Neural cell (in vitro differentiated cells): ENCODE data around the gene SULF2. TPM values are rescaled to one million over a fixed set of nuclear protein-coding genes. Genes with fewer than 3 reads are reported as not detected.

ENCODE experiments used
- H2AFZ ChIP-seq: fragments of 200-600, 300-800 bp; sonication (generic), shearing (Covaris generic); 2 replicates; pipeline ENCODE4 v1.6.0; 2014; ENCODE audit warnings: low read depth, mild to moderate bottlenecking, antibody characterized with exemption, low read length, moderate library complexity
- H3F3A ChIP-seq: fragments of 200-600 bp; shearing (Covaris generic); 2 replicates; pipeline ENCODE4 v1.6.1; 2016; ENCODE audit warnings: mild to moderate bottlenecking, moderate library complexity, mixed read lengths, antibody characterized with exemption, low read length; ENCODE audit not compliant: insufficient read depth, poor library complexity, severe bottlenecking
- H3K27ac ChIP-seq: fragments of 200-600, 300-800 bp; sonication (generic), shearing (Covaris generic); 2 replicates; pipeline ENCODE4 v1.5.1; 2014; ENCODE audit warnings: mild to moderate bottlenecking, low read length, moderate library complexity
- H3K27me3 ChIP-seq: fragments of 300-800, 200-600 bp; sonication (generic), shearing (Covaris generic); 2 replicates; pipeline ENCODE4 v1.6.0; 2014; ENCODE audit warnings: mild to moderate bottlenecking, low read depth, low read length, moderate library complexity; ENCODE audit not compliant: insufficient read depth
- H3K36me3 ChIP-seq: fragments of 300-800, 200-600 bp; sonication (generic), shearing (Covaris generic); 2 replicates; pipeline ENCODE4 v1.5.1; 2014; ENCODE audit warnings: mild to moderate bottlenecking, antibody characterized with exemption, low read length, moderate library complexity; ENCODE audit not compliant: insufficient read depth
- H3K4me2 ChIP-seq: fragments of 300-800, 200-600 bp; sonication (generic), shearing (Covaris generic); 2 replicates; pipeline ENCODE4 v1.6.0; 2014; ENCODE audit warnings: mild to moderate bottlenecking, low read length
- H3K4me3 ChIP-seq: fragments of 300-800, 200-600 bp; sonication (generic), shearing (Covaris generic); 2 replicates; pipeline ENCODE4 v1.5.1; 2014; ENCODE audit warnings: mild to moderate bottlenecking, low read length, moderate library complexity
- H3K79me2 ChIP-seq: fragments of 200-600 bp; shearing (Covaris generic); replicated peaks from 2 replicates; pipeline ENCODE4 v1.6.0; 2014; ENCODE audit warnings: mild to moderate bottlenecking, low read length, moderate library complexity; ENCODE audit not compliant: insufficient read depth
- H3K9ac ChIP-seq: fragments of 300-800, 200-600 bp; sonication (generic), shearing (Covaris generic); 2 replicates; pipeline ENCODE4 v1.6.1; 2016; ENCODE audit warnings: mild to moderate bottlenecking, low read length, mixed read lengths
- H3K9me2 ChIP-seq: fragments of 200-600 bp; shearing (Covaris generic); 2 replicates; pipeline ENCODE4 v1.6.1; 2016; ENCODE audit warnings: mild to moderate bottlenecking, low read length, mixed read lengths; ENCODE audit not compliant: insufficient read depth
- H3K9me3 ChIP-seq: fragments of 200-600, 300-800 bp; sonication (generic), shearing (Covaris generic); 2 replicates; pipeline ENCODE4 v1.6.1; 2016; ENCODE audit warnings: mild to moderate bottlenecking, mixed run types, low read length, moderate library complexity, mixed read lengths
- H4K20me1 ChIP-seq: fragments of 200-600 bp; shearing (Covaris generic); 2 replicates; pipeline ENCODE4 v1.6.1; 2016; ENCODE audit warnings: mild to moderate bottlenecking, mixed run types; ENCODE audit not compliant: insufficient read depth
- EP300 ChIP-seq: fragments of 450-650 bp; conservative IDR thresholded peaks from 2 replicates; pipeline ENCODE4 v1.6.1; 2014; ENCODE audit warnings: antibody characterized with exemption, mild to moderate bottlenecking, moderate library complexity; ENCODE audit not compliant: poor library complexity, severe bottlenecking
- EZH2 ChIP-seq: fragments of 200-600, 300-800 bp; shearing (Covaris generic), sonication (generic); IDR thresholded peaks from 2 replicates; pipeline ENCODE4 v1.6.1; 2014; ENCODE audit warnings: antibody characterized with exemption, low read length, borderline replicate concordance, mild to moderate bottlenecking; ENCODE audit not compliant: insufficient read depth, poor library complexity, severe bottlenecking
- MXI1 ChIP-seq: fragments of 450-650 bp; conservative IDR thresholded peaks from 2 replicates; pipeline ENCODE4 v1.6.1; 2014; ENCODE audit warnings: antibody characterized with exemption, mild to moderate bottlenecking; ENCODE audit not compliant: poor library complexity, severe bottlenecking
- POLR2AphosphoS5 ChIP-seq: IDR thresholded peaks from 2 replicates; pipeline ENCODE4 v1.6.1; 2012
- RAD21 ChIP-seq: fragments of 450-650 bp; conservative IDR thresholded peaks from 2 replicates; pipeline ENCODE4 v1.6.1; 2014; ENCODE audit warnings: antibody characterized with exemption, mild to moderate bottlenecking, moderate library complexity
- SMC3 ChIP-seq: fragments of 450-650 bp; conservative IDR thresholded peaks from 2 replicates; pipeline ENCODE4 v1.6.1; 2014; ENCODE audit warnings: antibody characterized with exemption, mild to moderate bottlenecking, moderate library complexity; ENCODE audit not compliant: poor library complexity
- TAF1 ChIP-seq: IDR thresholded peaks from 2 replicates; pipeline ENCODE4 v1.6.1; 2012; ENCODE audit warnings: low read depth
- polyA plus RNA-seq: library from polyadenylated mRNA; depleted of rRNA; stranded (reverse); fragments of >200 nt; gene quantifications from 2 replicates; pipeline ENCODE4 v1.2.3, GENCODE V29; 2014
- TF ChIP-seq, protein P1 (sequence below): fragments of 450-650 bp; IDR thresholded peaks from 2 replicates; pipeline ENCODE4 v1.5.1; 2014; ENCODE audit warnings: antibody characterized with exemption, mild to moderate bottlenecking, moderate library complexity; ENCODE audit not compliant: poor library complexity, severe bottlenecking
- TF ChIP-seq, protein P2 (sequence below): IDR thresholded peaks from 2 replicates; pipeline ENCODE4 v1.6.1; 2012; ENCODE audit warnings: borderline replicate concordance

The SULF2 gene
- polyA plus RNA-seq, 1 donor from 2014 or later, result 30.0 TPM

DNA sequence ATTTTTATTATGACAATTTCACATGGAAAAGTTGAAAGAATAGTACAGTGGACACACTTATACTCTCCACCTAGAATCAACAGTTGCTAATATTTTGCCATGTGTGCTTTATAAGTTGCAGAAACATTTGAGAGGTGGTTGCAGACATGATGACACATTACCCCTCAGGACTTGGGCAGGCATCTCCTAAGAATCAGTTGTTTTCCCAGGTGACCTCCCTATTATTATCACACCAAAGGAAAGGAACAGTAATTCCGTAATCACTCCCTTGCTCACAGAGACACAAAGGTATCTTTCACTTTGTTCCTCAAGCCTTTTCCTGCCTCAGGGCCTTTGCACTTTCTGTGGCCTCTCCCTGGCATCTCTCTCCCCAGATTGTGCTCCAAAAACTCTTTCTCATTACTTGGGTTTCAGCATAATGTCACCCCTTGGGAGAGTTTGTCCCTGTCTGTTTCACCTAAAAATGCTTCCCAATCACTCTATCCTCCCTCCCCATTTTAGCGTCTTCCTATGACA, 5.9 kb upstream of the SULF2 start:
- H3K79me2 ChIP-seq, result no peaks in the 10 kb centered on the region
- no peaks in the 10 kb centered on the region for H3K9me2 ChIP-seq
- no peaks in the 10 kb centered on the region for H3K9me3 ChIP-seq
- H3K9ac ChIP-seq, result no peak overlapping the region
- H3K27me3 ChIP-seq, result no peaks in the 10 kb centered on the region
- TF ChIP-seq EP300, result no peak
- no peak for TF ChIP-seq SMC3
- TF ChIP-seq RAD21, result no peak
- no peak for TF ChIP-seq EZH2
- H3K4me2 ChIP-seq, result no peak overlapping the region
- no peaks in the 10 kb centered on the region for H3F3A ChIP-seq
- H3K27ac ChIP-seq, result no peak overlapping the region
- no peaks in the 10 kb centered on the region for H4K20me1 ChIP-seq
- no peak overlapping the region for H3K4me3 ChIP-seq
- H2AFZ ChIP-seq, result no peak overlapping the region
- H3K36me3 ChIP-seq, result no peaks in the 10 kb centered on the region

- Histone ChIP-seq H3K9ac (no peak overlapping the region), H3K9me2 (no peaks in the 10 kb centered on the region), H3K4me2 (no peak overlapping the region), H3K79me2 (no peaks in the 10 kb centered on the region), H3K9me3 (no peaks in the 10 kb centered on the region), H3K27me3 (no peaks in the 10 kb centered on the region), H3K4me3 (no peak overlapping the region), H3F3A (no peaks in the 10 kb centered on the region), H3K27ac (no peak overlapping the region), H4K20me1 (no peaks in the 10 kb centered on the region), H2AFZ (no peak overlapping the region), H3K36me3 (no peaks in the 10 kb centered on the region)
- TF ChIP-seq EZH2 (no peak), POLR2AphosphoS5 (no peak), TAF1 (no peak), MXI1 (no peak), RAD21 (no peak), SMC3 (no peak), EP300 (no peak)
- TF ChIP-seq, protein P1, sequence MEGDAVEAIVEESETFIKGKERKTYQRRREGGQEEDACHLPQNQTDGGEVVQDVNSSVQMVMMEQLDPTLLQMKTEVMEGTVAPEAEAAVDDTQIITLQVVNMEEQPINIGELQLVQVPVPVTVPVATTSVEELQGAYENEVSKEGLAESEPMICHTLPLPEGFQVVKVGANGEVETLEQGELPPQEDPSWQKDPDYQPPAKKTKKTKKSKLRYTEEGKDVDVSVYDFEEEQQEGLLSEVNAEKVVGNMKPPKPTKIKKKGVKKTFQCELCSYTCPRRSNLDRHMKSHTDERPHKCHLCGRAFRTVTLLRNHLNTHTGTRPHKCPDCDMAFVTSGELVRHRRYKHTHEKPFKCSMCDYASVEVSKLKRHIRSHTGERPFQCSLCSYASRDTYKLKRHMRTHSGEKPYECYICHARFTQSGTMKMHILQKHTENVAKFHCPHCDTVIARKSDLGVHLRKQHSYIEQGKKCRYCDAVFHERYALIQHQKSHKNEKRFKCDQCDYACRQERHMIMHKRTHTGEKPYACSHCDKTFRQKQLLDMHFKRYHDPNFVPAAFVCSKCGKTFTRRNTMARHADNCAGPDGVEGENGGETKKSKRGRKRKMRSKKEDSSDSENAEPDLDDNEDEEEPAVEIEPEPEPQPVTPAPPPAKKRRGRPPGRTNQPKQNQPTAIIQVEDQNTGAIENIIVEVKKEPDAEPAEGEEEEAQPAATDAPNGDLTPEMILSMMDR, result no peak
- TF ChIP-seq, protein P2, sequence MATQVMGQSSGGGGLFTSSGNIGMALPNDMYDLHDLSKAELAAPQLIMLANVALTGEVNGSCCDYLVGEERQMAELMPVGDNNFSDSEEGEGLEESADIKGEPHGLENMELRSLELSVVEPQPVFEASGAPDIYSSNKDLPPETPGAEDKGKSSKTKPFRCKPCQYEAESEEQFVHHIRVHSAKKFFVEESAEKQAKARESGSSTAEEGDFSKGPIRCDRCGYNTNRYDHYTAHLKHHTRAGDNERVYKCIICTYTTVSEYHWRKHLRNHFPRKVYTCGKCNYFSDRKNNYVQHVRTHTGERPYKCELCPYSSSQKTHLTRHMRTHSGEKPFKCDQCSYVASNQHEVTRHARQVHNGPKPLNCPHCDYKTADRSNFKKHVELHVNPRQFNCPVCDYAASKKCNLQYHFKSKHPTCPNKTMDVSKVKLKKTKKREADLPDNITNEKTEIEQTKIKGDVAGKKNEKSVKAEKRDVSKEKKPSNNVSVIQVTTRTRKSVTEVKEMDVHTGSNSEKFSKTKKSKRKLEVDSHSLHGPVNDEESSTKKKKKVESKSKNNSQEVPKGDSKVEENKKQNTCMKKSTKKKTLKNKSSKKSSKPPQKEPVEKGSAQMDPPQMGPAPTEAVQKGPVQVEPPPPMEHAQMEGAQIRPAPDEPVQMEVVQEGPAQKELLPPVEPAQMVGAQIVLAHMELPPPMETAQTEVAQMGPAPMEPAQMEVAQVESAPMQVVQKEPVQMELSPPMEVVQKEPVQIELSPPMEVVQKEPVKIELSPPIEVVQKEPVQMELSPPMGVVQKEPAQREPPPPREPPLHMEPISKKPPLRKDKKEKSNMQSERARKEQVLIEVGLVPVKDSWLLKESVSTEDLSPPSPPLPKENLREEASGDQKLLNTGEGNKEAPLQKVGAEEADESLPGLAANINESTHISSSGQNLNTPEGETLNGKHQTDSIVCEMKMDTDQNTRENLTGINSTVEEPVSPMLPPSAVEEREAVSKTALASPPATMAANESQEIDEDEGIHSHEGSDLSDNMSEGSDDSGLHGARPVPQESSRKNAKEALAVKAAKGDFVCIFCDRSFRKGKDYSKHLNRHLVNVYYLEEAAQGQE, result no peak
These were observed 5.3 kb upstream of the SULF2 start for GRCh38 chr20:47790580-47790965.
